AG09319 (cell line): ENCODE data around the gene CDC42.

Source experiments
- DNase-seq: peaks from one replicate; pipeline ENCODE4 v3.0.0-alpha.2; 2010; ENCODE audit warnings: low read depth; ENCODE audit errors: extremely low read depth
- CTCF ChIP-seq: IDR thresholded peaks from 2 replicates; pipeline ENCODE4 v1.5.1; 2011; ENCODE audit warnings: low read depth, mild to moderate bottlenecking, inconsistent platforms, low read length, moderate library complexity

CDC42 gene

GRCh38 chr1:22071511-22071910 is 19.0 kb downstream of the CDC42 start:
- no peak for DNase-seq
- no peak for TF ChIP-seq CTCF

GRCh38 chr1:22074803-22075202 is 22.3 kb downstream of the CDC42 start:
- TF ChIP-seq CTCF: no peak
- no peak for DNase-seq

GRCh38 chr1:22075718-22076117 is 23.2 kb downstream of the CDC42 start:
- DNase-seq: no peak
- TF ChIP-seq CTCF: no peak

- TF ChIP-seq CTCF: no peak
Observed at GRCh38 chr1:22076346-22076745, 23.8 kb downstream of the CDC42 start.

GRCh38 chr1:22077728-22078127 is 25.2 kb downstream of the CDC42 start:
- DNase-seq: no peak
- no peak for TF ChIP-seq CTCF

More at GRCh38 chr1:22076346-22076745, 23.8 kb downstream of the CDC42 start:
- DNase-seq: no peak

GRCh38 chr1:22078133-22078532 is 25.6 kb downstream of the CDC42 start:
- no peak for TF ChIP-seq CTCF
- no peak for DNase-seq

- no peak for DNase-seq
- no peak for TF ChIP-seq CTCF
Observed at GRCh38 chr1:22080191-22080590, 27.7 kb downstream of the CDC42 start.

GRCh38 chr1:22088331-22088730 is 35.8 kb downstream of the CDC42 start:
- no peak for TF ChIP-seq CTCF
- no peak for DNase-seq
